Measurements from ENCODE around the gene GTPBP2. TPM values are rescaled to one million over a fixed set of nuclear protein-coding genes. Genes with fewer than 3 reads are reported as not detected.

GTPBP2 gene
- total and polyA plus RNA-seq, 2 experiments from 2014 or later = 17.5 to 55.9 TPM

- TF ChIP-seq ZNF462 (CRISPR knock-in tag; IDR thresholded peaks at IDR 0.05) = no peak
- TF ChIP-seq CREB1 (CRISPR knock-in tag; IDR thresholded peaks at IDR 0.05; ENCODE audit: low read depth) = no peak
- no peak for TF ChIP-seq CTCF (conservative IDR thresholded peaks at IDR 0.05; ENCODE audit: low read depth in 2 of 2)
Observed at GRCh38 chr6:43677759-43678158, 48.7 kb upstream of the GTPBP2 start (continued).

- no peak overlapping the region for H3K27ac ChIP-seq (ENCODE audit: low read depth)
- ATAC-seq (no peak), DNase-seq (ENCODE audit: low spot score) (no peak)
- no peak overlapping the region for H3K4me2 ChIP-seq
- peaks cover 2% of the 10 kb centered on the region for H3K27me3 Mint-ChIP-seq (ENCODE audit: insufficient read depth, low read depth, poor library complexity)
- H3K79me2 ChIP-seq (replicated peaks; ENCODE audit: insufficient read depth) = peaks cover 23% of the 10 kb centered on the region
- peaks cover 8% of the 10 kb centered on the region; the same call in 1 of the 2 replicates for H3K36me3 ChIP-seq (ENCODE audit: insufficient read depth)
- no peaks in the 10 kb centered on the region for H3F3A ChIP-seq (replicated peaks; ENCODE audit: low read depth)
- H3K4me1 Mint-ChIP-seq = no peaks in the 10 kb centered on the region
- H3K4me3 ChIP-seq = no peak overlapping the region
- no peaks in the 10 kb centered on the region for H3K27me3 ChIP-seq (ENCODE audit: insufficient read depth)
- no peaks in the 10 kb centered on the region for H3K4me1 ChIP-seq (ENCODE audit: insufficient read depth)
- H3K9me2 ChIP-seq (ENCODE audit: insufficient read depth) = no peaks in the 10 kb centered on the region
- H3K36me3 Mint-ChIP-seq (ENCODE audit: low read depth) = peaks cover 41% of the 10 kb centered on the region
- H3K27ac Mint-ChIP-seq = no peak overlapping the region
- no peak overlapping the region for H3K4me3 Mint-ChIP-seq
- no peaks in the 10 kb centered on the region for H3K9me3 Mint-ChIP-seq
- no peak overlapping the region for H2AFZ ChIP-seq
- peaks cover 15% of the 10 kb centered on the region for H4K20me1 ChIP-seq (replicated peaks; ENCODE audit: insufficient read depth)
- TF ChIP-seq REST (IDR thresholded peaks at IDR 0.05; ENCODE audit: unreplicated experiment) = no peak
- no peak for TF ChIP-seq STAT1 (IDR thresholded peaks at IDR 0.05; ENCODE audit: unreplicated experiment)
- no peak for TF ChIP-seq NANOG (IDR thresholded peaks at IDR 0.05; ENCODE audit: borderline replicate concordance)
- TF ChIP-seq CREB1 (CRISPR knock-in tag; IDR thresholded peaks at IDR 0.05; ENCODE audit: low read depth) = no peak
- no peak for TF ChIP-seq EZH2 (IDR thresholded peaks at IDR 0.05; ENCODE audit: low read depth, unreplicated experiment)
- TF ChIP-seq CTCF (conservative IDR thresholded peaks at IDR 0.05; ENCODE audit: low read depth in 2 of 2) = no peak
Observed at GRCh38 chr6:43676962-43677606, 48.0 kb upstream of the GTPBP2 start.
